GM13977 (cell line): Measurements from ENCODE around the gene ANXA1.
"Not testable (repeated sequence)": the region's sequence is repeated elsewhere in the genome, so short reads cannot be mapped to it uniquely, and the experiment has no call there.

Experiments
- DNase-seq: peaks from one replicate; pipeline ENCODE4 v3.0.0; 2012; ENCODE audit warnings: low spot score
- in situ Hi-C: fragments of 300-500 bp; cut with MboI; formaldehyde crosslinking; loops from one replicate; pipeline ENCODE4 v1.12.0; 2022; ENCODE audit warnings: low sequenced_read_pairs, low pct_unique_long_range_greater_than_20kb, mixed read lengths, inconsistent platforms; ENCODE audit not compliant: unreplicated experiment
- TF ChIP-seq, protein P1 (sequence below): IDR thresholded peaks from 2 replicates; pipeline ENCODE4 v1.5.1; 2012; ENCODE audit warnings: mild to moderate bottlenecking, control low read depth; ENCODE audit not compliant: insufficient read depth; ENCODE audit errors: extremely low read depth, missing control alignments

ANXA1 gene

DNA sequence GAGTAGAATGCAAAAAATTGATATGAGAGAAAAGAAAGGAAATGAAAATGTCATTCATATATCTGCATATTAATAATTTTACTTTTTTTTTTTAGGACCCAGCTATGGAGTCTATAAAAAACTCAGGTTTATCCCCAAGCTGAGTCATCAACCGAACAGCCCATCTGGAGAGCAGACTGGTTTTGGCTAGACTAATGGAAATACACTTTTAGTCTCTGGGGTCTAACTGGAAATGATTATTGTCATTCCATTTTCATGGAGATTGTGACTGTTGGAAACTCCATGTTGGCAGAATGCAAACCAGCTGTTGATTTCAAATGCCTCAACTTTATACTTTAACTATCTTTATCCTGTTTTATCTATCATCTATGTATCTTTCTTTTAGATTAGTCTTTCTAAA lies 28.7 kb downstream of the ANXA1 start:
- TF ChIP-seq, protein P1, sequence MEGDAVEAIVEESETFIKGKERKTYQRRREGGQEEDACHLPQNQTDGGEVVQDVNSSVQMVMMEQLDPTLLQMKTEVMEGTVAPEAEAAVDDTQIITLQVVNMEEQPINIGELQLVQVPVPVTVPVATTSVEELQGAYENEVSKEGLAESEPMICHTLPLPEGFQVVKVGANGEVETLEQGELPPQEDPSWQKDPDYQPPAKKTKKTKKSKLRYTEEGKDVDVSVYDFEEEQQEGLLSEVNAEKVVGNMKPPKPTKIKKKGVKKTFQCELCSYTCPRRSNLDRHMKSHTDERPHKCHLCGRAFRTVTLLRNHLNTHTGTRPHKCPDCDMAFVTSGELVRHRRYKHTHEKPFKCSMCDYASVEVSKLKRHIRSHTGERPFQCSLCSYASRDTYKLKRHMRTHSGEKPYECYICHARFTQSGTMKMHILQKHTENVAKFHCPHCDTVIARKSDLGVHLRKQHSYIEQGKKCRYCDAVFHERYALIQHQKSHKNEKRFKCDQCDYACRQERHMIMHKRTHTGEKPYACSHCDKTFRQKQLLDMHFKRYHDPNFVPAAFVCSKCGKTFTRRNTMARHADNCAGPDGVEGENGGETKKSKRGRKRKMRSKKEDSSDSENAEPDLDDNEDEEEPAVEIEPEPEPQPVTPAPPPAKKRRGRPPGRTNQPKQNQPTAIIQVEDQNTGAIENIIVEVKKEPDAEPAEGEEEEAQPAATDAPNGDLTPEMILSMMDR: no peak
- DNase-seq: no peak
- in situ Hi-C loops: loop anchor here (5.0 to 25.0 kb wide), 3 partner anchors 73 to 1382 kb away; no protein-coding TSS in a partner anchor

- no peak for DNase-seq
- in situ Hi-C loops: loop anchor here (5.0 to 25.0 kb wide), 3 partner anchors 76 to 1379 kb away; no protein-coding TSS in a partner anchor
- TF ChIP-seq, protein P1: no peak
These were observed 31.3 kb downstream of the ANXA1 start for GRCh38 chr9:73182928-73183327.

DNA sequence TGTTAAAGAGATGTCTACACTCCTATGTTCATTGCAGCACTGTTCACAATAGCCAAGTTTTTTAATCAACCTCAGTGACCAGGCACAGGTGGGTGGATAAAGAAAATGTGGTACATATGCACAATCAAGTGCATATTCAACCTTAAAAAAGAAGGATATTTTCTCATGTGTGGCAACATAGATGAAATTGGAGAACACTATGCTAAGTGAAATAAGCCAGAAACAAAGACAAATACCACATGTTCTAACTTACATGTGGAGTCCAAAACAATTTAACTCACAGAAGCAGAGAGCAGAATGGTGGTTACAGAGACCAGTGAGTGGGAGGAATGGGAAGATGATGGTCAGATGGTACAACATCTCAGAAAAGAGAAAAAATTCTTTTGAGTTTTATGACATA lies 31.8 kb downstream of the ANXA1 start:
- TF ChIP-seq, protein P1: no peak
- in situ Hi-C loops: loop anchor here (5.0 to 25.0 kb wide), 3 partner anchors 76 to 1379 kb away; no protein-coding TSS in a partner anchor
- no peak for DNase-seq

- DNase-seq: peak; percentile 7
These were observed 32.5 kb downstream of the ANXA1 start for GRCh38 chr9:73183917-73184861.

DNA sequence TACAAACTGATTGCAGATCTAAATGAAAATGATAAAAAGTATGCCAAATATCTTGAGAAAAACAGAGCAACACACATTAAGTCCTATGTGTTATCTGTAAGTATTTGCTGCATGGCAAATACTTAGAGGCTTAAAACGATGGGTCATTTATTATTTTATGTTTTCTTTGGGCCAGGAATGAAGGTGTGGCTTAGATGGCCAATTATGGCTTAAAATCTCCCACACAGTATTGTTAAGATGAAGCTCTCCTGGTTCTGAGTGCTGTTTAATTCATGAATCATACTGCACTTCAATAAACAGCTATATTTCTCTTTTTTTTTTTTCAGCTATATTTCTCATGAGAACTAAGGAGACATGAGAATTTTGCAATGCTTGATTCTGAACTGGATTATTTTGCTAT lies 39.4 kb downstream of the ANXA1 start:
- in situ Hi-C loops: loop anchor here (25.0 kb wide), 2 partner anchors 329 to 1371 kb away; no protein-coding TSS in a partner anchor
- DNase-seq: not testable (repeated sequence)

More at GRCh38 chr9:73183917-73184861, 32.5 kb downstream of the ANXA1 start:
- in situ Hi-C loops: loop anchor here (5.0 to 25.0 kb wide), 3 partner anchors 77 to 1378 kb away; no protein-coding TSS in a partner anchor
- TF ChIP-seq, protein P1: peak; percentile 27

DNA sequence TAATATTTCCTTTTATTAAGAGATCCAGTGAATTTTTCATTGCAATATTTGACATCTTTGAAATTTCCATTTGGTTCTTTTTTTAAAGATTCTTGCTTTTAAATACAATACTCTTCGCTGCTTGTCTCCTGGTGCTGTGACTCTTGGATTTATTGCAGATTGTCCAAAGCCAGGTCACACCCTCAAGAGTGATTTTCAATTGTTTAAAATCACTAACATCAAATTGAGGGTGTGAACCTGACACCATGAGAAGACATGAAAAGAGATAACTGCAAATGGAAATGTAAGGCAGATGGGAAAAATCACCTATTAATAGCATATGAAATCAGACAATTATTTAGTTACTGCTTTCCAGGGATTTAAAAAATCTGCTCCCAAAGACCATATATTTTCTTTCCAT lies 42.6 kb downstream of the ANXA1 start:
- no peak for DNase-seq
- in situ Hi-C loops: loop anchor here (25.0 kb wide), 2 partner anchors 332 to 1368 kb away; no protein-coding TSS in a partner anchor
- TF ChIP-seq, protein P1: no peak

- DNase-seq: no peak
- in situ Hi-C loops: loop anchor here (25.0 kb wide), 2 partner anchors 337 to 1363 kb away; no protein-coding TSS in a partner anchor
- TF ChIP-seq, protein P1: no peak
These were observed 47.8 kb downstream of the ANXA1 start for GRCh38 chr9:73199448-73199847.
